Measurements from ENCODE around the gene BLOC1S5.

Gene BLOC1S5

DNA sequence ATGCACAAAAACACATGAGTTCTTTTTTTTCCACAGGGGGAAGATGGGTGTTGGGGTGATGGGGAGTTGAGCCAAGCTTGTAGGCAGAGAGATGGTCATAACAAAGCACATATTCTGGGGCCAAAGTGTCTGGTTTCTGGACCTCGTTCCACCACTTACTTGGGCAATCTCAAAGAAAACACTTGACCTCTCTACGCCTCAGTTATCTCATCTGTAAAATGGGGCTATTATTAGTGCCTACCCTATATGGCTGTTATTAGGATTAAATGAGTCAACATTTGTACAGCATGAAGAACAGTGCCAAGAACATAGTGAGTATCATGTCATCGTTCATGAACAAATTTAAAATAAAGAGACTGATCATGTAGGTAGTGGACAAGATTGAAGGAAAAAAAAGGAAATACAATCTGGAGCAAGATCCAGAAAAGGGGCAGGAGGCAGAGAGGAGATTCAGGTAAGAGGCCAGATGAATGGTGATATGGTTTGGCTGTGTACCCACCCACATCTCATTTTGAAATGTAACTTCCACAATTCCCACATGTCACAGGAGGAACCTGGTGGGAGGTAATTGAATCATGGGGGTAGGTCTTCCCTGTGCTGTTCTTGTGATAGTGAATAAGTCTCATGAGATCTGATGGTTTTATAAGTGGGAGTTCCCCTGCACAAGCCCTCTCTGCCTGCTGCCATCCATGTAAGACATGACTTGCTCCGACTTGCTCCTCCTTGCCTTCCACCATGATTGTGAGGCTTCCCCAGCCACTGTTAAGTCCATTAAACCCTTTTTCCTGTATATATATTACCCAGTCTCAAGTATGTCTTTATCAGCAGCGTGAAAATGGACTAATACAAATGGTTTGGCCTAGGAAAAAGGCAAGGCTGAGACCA, 23.9 kb upstream of the BLOC1S5 start:
- DNase-seq (ENCODE audit: low spot score) = no peak
- in situ Hi-C loops (cut with MboI; ENCODE audit: low pct_unique_long_range_greater_than_20kb, low sequenced_read_pairs, unreplicated experiment) = no loop called here
- TF ChIP-seq, protein P1, sequence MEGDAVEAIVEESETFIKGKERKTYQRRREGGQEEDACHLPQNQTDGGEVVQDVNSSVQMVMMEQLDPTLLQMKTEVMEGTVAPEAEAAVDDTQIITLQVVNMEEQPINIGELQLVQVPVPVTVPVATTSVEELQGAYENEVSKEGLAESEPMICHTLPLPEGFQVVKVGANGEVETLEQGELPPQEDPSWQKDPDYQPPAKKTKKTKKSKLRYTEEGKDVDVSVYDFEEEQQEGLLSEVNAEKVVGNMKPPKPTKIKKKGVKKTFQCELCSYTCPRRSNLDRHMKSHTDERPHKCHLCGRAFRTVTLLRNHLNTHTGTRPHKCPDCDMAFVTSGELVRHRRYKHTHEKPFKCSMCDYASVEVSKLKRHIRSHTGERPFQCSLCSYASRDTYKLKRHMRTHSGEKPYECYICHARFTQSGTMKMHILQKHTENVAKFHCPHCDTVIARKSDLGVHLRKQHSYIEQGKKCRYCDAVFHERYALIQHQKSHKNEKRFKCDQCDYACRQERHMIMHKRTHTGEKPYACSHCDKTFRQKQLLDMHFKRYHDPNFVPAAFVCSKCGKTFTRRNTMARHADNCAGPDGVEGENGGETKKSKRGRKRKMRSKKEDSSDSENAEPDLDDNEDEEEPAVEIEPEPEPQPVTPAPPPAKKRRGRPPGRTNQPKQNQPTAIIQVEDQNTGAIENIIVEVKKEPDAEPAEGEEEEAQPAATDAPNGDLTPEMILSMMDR (IDR thresholded peaks at IDR 0.05; ENCODE audit: extremely low read depth, insufficient read depth, missing control alignments) = no peak

- TF ChIP-seq, protein P1 (IDR thresholded peaks at IDR 0.05; ENCODE audit: extremely low read depth, insufficient read depth, missing control alignments) = no peak
- DNase-seq (ENCODE audit: low spot score) = no peak
- in situ Hi-C loops (cut with MboI; ENCODE audit: low pct_unique_long_range_greater_than_20kb, low sequenced_read_pairs, unreplicated experiment) = no loop called here
These were observed 22.6 kb upstream of the BLOC1S5 start for GRCh38 chr6:8086755-8087306.

GRCh38 chr6:8085053-8085511, 20.9 kb upstream of the BLOC1S5 start:
- in situ Hi-C loops (cut with MboI; ENCODE audit: low pct_unique_long_range_greater_than_20kb, low sequenced_read_pairs, unreplicated experiment) = no loop called here
- TF ChIP-seq, protein P1 (IDR thresholded peaks at IDR 0.05; ENCODE audit: extremely low read depth, insufficient read depth, missing control alignments) = no peak
- no peak for DNase-seq (ENCODE audit: low spot score)

DNA sequence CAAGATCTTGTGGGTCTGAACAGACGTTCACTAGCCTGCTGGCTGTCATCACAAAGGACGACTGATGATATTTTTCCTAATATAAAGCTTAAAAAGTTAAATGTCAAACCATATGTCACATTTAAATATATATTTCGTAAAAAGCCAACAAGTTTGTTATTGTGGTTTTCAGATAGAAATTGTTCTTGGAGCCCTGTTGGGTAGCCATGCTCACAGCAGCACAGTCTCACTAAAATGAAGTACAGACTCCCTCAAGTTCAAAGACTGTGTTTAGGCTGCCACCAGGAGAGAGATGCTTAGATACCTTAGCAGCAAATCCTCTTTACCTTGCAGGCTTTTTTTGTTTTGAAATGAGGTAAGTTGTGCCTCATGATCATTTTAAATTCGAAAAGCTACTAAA, 20.4 kb upstream of the BLOC1S5 start:
- in situ Hi-C loops (cut with MboI; ENCODE audit: low pct_unique_long_range_greater_than_20kb, low sequenced_read_pairs, unreplicated experiment) = no loop called here
- no peak for DNase-seq (ENCODE audit: low spot score)
- TF ChIP-seq, protein P1 (IDR thresholded peaks at IDR 0.05; ENCODE audit: extremely low read depth, insufficient read depth, missing control alignments) = no peak

GRCh38 chr6:8082954-8083858, 19.0 kb upstream of the BLOC1S5 start:
- no peak for DNase-seq (ENCODE audit: low spot score)
- in situ Hi-C loops (cut with MboI; ENCODE audit: low pct_unique_long_range_greater_than_20kb, low sequenced_read_pairs, unreplicated experiment) = no loop called here
- TF ChIP-seq, protein P1 (IDR thresholded peaks at IDR 0.05; ENCODE audit: extremely low read depth, insufficient read depth, missing control alignments) = no peak

DNA sequence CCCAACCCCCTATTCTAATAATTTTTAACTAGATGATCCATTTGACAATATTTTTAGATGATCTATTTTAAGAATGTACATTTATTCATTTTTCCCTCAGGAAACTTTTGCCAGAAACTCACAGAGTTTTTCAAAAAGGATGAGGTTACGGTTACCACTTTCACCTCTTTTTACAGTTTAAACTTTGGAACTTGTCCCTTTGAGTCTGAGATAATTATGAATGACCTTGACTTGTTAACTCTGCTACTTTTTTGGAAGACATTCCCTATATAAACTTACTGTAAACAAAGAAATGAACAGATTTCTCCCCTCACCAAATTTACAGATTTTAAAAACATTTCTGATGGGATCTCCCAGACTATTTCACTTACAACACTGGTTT, 18.4 kb upstream of the BLOC1S5 start:
- DNase-seq (ENCODE audit: low spot score) = no peak
- TF ChIP-seq, protein P1 (IDR thresholded peaks at IDR 0.05; ENCODE audit: extremely low read depth, insufficient read depth, missing control alignments) = no peak
- in situ Hi-C loops (cut with MboI; ENCODE audit: low pct_unique_long_range_greater_than_20kb, low sequenced_read_pairs, unreplicated experiment) = no loop called here
